ENCODE results near the gene PRKAR2B.
"Not testable (repeated sequence)": the region's sequence is repeated elsewhere in the genome, so short reads cannot be mapped to it uniquely, and the experiment has no call there.

- not testable (repeated sequence) for TF ChIP-seq EZH2 (IDR thresholded peaks at IDR 0.05; ENCODE audit: insufficient read depth, poor library complexity, severe bottlenecking); EZH2phosphoT487 (IDR thresholded peaks at IDR 0.05; ENCODE audit: insufficient read depth, low read depth)
Measured at GRCh38 chr7:107054965-107055364, 10.5 kb downstream of the PRKAR2B start.

Data from GM23248 (cell line).